ENCODE results near the gene TGFBR3. TPM values are rescaled to one million over a fixed set of nuclear protein-coding genes. Genes with fewer than 3 reads are reported as not detected.

Gene TGFBR3
- polyA plus RNA-seq, 1 donor (not counting 4 experiments of a cell fraction or from before 2014, with no cell fraction given) = 1.2 TPM

DNA sequence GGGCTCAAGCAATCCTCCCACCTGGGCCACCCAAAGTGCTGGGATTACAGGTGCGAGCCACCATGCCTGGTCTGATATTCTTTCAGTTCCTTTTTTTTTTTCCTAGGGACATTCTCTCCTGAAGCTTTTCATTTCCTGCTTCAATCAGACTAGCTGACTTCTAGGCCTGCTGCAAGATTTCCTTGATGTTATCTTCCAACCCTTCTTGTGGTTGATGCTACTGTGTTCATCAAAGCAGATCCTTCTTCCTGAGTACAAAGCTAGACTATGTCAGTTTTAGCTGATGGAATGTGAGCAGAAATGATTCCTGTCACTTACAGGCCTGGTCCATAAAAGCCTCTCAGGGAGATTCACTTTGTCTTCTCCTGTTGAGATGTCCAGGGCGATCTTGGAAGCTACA, 238.9 kb downstream of the TGFBR3 start:
- FAIRE-seq = no peak

DNA sequence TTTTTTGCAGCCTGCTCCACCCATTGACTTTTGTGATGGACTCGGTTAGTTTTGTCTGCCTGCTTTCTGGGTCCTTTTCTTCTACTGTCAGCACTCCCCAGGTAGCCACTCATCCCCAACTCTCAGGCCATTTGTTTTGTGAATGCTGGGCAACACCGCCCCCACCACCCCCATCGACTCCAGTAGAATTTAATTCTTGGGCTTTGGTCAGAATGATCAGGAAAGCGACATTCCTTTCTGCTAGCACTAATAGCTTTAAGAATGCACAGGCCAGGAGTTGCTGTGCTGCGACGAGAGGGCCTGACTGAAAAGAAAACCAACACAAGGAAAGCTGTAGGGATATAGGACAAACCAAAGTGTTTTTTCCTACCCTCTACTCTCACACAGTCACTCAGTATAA, 240.9 kb downstream of the TGFBR3 start:
- no peaks in the 10 kb centered on the region for H3K79me2 ChIP-seq (ENCODE audit: control insufficient read depth, insufficient read depth, low read length)
- no peaks in the 10 kb centered on the region for H3K9me3 ChIP-seq (ENCODE audit: control insufficient read depth, low read depth, low read length)
- no peaks in the 10 kb centered on the region for H3K9me1 ChIP-seq (ENCODE audit: control insufficient read depth, extremely low read depth, insufficient read depth, low read length)
- TF ChIP-seq EZH2 (IDR thresholded peaks at IDR 0.05; ENCODE audit: low read length) = no peak
- TF ChIP-seq, protein P1, sequence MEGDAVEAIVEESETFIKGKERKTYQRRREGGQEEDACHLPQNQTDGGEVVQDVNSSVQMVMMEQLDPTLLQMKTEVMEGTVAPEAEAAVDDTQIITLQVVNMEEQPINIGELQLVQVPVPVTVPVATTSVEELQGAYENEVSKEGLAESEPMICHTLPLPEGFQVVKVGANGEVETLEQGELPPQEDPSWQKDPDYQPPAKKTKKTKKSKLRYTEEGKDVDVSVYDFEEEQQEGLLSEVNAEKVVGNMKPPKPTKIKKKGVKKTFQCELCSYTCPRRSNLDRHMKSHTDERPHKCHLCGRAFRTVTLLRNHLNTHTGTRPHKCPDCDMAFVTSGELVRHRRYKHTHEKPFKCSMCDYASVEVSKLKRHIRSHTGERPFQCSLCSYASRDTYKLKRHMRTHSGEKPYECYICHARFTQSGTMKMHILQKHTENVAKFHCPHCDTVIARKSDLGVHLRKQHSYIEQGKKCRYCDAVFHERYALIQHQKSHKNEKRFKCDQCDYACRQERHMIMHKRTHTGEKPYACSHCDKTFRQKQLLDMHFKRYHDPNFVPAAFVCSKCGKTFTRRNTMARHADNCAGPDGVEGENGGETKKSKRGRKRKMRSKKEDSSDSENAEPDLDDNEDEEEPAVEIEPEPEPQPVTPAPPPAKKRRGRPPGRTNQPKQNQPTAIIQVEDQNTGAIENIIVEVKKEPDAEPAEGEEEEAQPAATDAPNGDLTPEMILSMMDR (optimal IDR thresholded peaks at IDR 0.05 in 1 of 3, IDR thresholded peaks at IDR 0.05 in 1 of 3, conservative IDR thresholded peaks at IDR 0.05 in 1 of 3; ENCODE audit: extremely low read depth in 1 of 3, insufficient read depth in 2 of 3, low read length in 3 of 3) = no peak
- H3K36me3 ChIP-seq (ENCODE audit: control insufficient read depth in 2 of 2, extremely low read depth in 1 of 2, insufficient read depth in 2 of 2, low read length in 2 of 2) = no peaks in the 10 kb centered on the region
- DNase-seq (ENCODE audit: low read depth, low spot score) (no peak), FAIRE-seq (no peak)
- no peak overlapping the region for H3K9ac ChIP-seq (ENCODE audit: control insufficient read depth, extremely low read depth, insufficient read depth, low read length)
- no peaks in the 10 kb centered on the region for H4K20me1 ChIP-seq (ENCODE audit: control insufficient read depth, extremely low read depth, insufficient read depth, low read length)
- no peaks in the 10 kb centered on the region for H3K27me3 ChIP-seq (ENCODE audit: control insufficient read depth, extremely low read depth, insufficient read depth, low read length)
- H3K4me3 ChIP-seq (ENCODE audit: control insufficient read depth in 2 of 3, extremely low read depth in 1 of 3, insufficient read depth in 2 of 3, low read depth in 1 of 3, low read length in 3 of 3) = no peak overlapping the region
- no peak overlapping the region for H3K27ac ChIP-seq (ENCODE audit: control insufficient read depth, insufficient read depth, low read length)
- no peak overlapping the region for H2AFZ ChIP-seq (ENCODE audit: control insufficient read depth, low read length)
- dilution Hi-C loops (cut with MboI; ENCODE audit: extremely low pct_ligation_motif_present, low sequenced_read_pairs) = no loop called here
- H3K4me1 ChIP-seq (ENCODE audit: control insufficient read depth, extremely low read depth, insufficient read depth, low read length) = no peaks in the 10 kb centered on the region
- no peak overlapping the region for H3K4me2 ChIP-seq (ENCODE audit: control insufficient read depth, extremely low read depth, insufficient read depth, low read depth, low read length)

More for the DNA sequence above, 238.9 kb downstream of the TGFBR3 start:
- DNase-seq (ENCODE audit: low read depth, low spot score) = no peak
- H3K4me2 ChIP-seq (ENCODE audit: control insufficient read depth, extremely low read depth, insufficient read depth, low read depth, low read length) = no peak overlapping the region
- H3K27me3 ChIP-seq (ENCODE audit: control insufficient read depth, extremely low read depth, insufficient read depth, low read length) = no peaks in the 10 kb centered on the region
- no peaks in the 10 kb centered on the region for H3K9me1 ChIP-seq (ENCODE audit: control insufficient read depth, extremely low read depth, insufficient read depth, low read length)
- no peak overlapping the region for H3K9ac ChIP-seq (ENCODE audit: control insufficient read depth, extremely low read depth, insufficient read depth, low read length)
- H3K79me2 ChIP-seq (ENCODE audit: control insufficient read depth, insufficient read depth, low read length) = no peaks in the 10 kb centered on the region
- no peaks in the 10 kb centered on the region for H4K20me1 ChIP-seq (ENCODE audit: control insufficient read depth, extremely low read depth, insufficient read depth, low read length)
- H3K4me3 ChIP-seq (ENCODE audit: control insufficient read depth in 2 of 3, extremely low read depth in 1 of 3, insufficient read depth in 2 of 3, low read depth in 1 of 3, low read length in 3 of 3) = no peak overlapping the region
- H3K9me3 ChIP-seq (ENCODE audit: control insufficient read depth, low read depth, low read length) = no peaks in the 10 kb centered on the region
- peaks cover 5% of the 10 kb centered on the region for H3K4me1 ChIP-seq (ENCODE audit: control insufficient read depth, extremely low read depth, insufficient read depth, low read length)
- dilution Hi-C loops (cut with MboI; ENCODE audit: extremely low pct_ligation_motif_present, low sequenced_read_pairs) = no loop called here
- no peak overlapping the region for H3K27ac ChIP-seq (ENCODE audit: control insufficient read depth, insufficient read depth, low read length)
- no peak overlapping the region for H2AFZ ChIP-seq (ENCODE audit: control insufficient read depth, low read length)
- TF ChIP-seq EZH2 (IDR thresholded peaks at IDR 0.05; ENCODE audit: low read length) = no peak
- TF ChIP-seq, protein P1 (optimal IDR thresholded peaks at IDR 0.05 in 1 of 3, IDR thresholded peaks at IDR 0.05 in 1 of 3, conservative IDR thresholded peaks at IDR 0.05 in 1 of 3; ENCODE audit: extremely low read depth in 1 of 3, insufficient read depth in 2 of 3, low read length in 3 of 3) = no peak
- H3K36me3 ChIP-seq (ENCODE audit: control insufficient read depth in 2 of 2, extremely low read depth in 1 of 2, insufficient read depth in 2 of 2, low read length in 2 of 2) = no peaks in the 10 kb centered on the region

Measured in keratinocyte (primary cell).